ENCODE data around the gene MUC12. TPM values are rescaled to one million over a fixed set of nuclear protein-coding genes. Genes with fewer than 3 reads are reported as not detected.

MUC12 gene
- total RNA-seq, 1 experiment from 2014 or later, result 0.64 TPM

- H3K27ac ChIP-seq (ENCODE audit: low read depth, low read length), result no peak overlapping the region
- CTCF ChIA-PET, result no interaction called here
- H4K20me1 ChIP-seq (ENCODE audit: insufficient read depth), result no peaks in the 10 kb centered on the region
- intact Hi-C loops (cut with micrococcal nuclease), result no loop called here
- H3K36me3 ChIP-seq (ENCODE audit: control insufficient read depth in 1 of 2, insufficient read depth in 2 of 2, low read length in 2 of 2), result no peaks in the 10 kb centered on the region
- peaks cover 0 to 6% of the 10 kb centered on the region in 2 experiments; a peak in 2 of 4 replicates for H3K4me1 ChIP-seq (ENCODE audit: control insufficient read depth in 1 of 2, insufficient read depth in 2 of 2, low read length in 2 of 2)
- H2AFZ ChIP-seq (ENCODE audit: low read depth, low read length, poor library complexity, severe bottlenecking), result no peak overlapping the region
- ATAC-seq (peak; percentile 52), DNase-seq (ENCODE audit: low read depth, low spot score) (no peak)
- peak overlapping the region; percentile 35 for H3K4me2 ChIP-seq (ENCODE audit: low read length)
- no peak overlapping the region for H3K9ac ChIP-seq (ENCODE audit: low read length)
- H3K4me3 ChIP-seq (replicated peaks in 1 of 2; ENCODE audit: low read depth in 1 of 2, low read length in 2 of 2), result no peak overlapping the region
- no peaks in the 10 kb centered on the region for H3K79me2 ChIP-seq (ENCODE audit: insufficient read depth, low read length)
- H3K27me3 ChIP-seq (ENCODE audit: insufficient read depth, low read length), result no peaks in the 10 kb centered on the region; the same call in 1 of the 2 replicates
- POLR2A ChIA-PET, result no interaction called here
- no peaks in the 10 kb centered on the region for H3K9me2 ChIP-seq (ENCODE audit: insufficient read depth)
- no peak for TF ChIP-seq CBX3 (IDR thresholded peaks at IDR 0.05; ENCODE audit: low read depth)
- no peak for TF ChIP-seq ATF3 (IDR thresholded peaks at IDR 0.05)
- TF ChIP-seq, protein P1, sequence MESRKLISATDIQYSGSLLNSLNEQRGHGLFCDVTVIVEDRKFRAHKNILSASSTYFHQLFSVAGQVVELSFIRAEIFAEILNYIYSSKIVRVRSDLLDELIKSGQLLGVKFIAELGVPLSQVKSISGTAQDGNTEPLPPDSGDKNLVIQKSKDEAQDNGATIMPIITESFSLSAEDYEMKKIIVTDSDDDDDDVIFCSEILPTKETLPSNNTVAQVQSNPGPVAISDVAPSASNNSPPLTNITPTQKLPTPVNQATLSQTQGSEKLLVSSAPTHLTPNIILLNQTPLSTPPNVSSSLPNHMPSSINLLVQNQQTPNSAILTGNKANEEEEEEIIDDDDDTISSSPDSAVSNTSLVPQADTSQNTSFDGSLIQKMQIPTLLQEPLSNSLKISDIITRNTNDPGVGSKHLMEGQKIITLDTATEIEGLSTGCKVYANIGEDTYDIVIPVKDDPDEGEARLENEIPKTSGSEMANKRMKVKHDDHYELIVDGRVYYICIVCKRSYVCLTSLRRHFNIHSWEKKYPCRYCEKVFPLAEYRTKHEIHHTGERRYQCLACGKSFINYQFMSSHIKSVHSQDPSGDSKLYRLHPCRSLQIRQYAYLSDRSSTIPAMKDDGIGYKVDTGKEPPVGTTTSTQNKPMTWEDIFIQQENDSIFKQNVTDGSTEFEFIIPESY (IDR thresholded peaks at IDR 0.05; ENCODE audit: extremely low read depth, insufficient replicate concordance, low read length), result no peak
- TF ChIP-seq CTCF (IDR thresholded peaks at IDR 0.05 in 2 of 3, conservative IDR thresholded peaks at IDR 0.05 in 1 of 3; ENCODE audit: borderline replicate concordance in 1 of 3, insufficient read depth in 1 of 3, low read depth in 2 of 3, low read length in 2 of 3), result no peak
- TF ChIP-seq ZFX (IDR thresholded peaks at IDR 0.05), result no peak
- no peak for TF ChIP-seq TCF7L2 (IDR thresholded peaks at IDR 0.05; ENCODE audit: borderline replicate concordance, extremely low read depth, insufficient read depth, insufficient read length)
- no peak for TF ChIP-seq MAX (IDR thresholded peaks at IDR 0.05)
- TF ChIP-seq FOSL1 (IDR thresholded peaks at IDR 0.05; ENCODE audit: low read depth), result no peak; the same call in 1 of the 2 replicates
- TF ChIP-seq, protein P2, sequence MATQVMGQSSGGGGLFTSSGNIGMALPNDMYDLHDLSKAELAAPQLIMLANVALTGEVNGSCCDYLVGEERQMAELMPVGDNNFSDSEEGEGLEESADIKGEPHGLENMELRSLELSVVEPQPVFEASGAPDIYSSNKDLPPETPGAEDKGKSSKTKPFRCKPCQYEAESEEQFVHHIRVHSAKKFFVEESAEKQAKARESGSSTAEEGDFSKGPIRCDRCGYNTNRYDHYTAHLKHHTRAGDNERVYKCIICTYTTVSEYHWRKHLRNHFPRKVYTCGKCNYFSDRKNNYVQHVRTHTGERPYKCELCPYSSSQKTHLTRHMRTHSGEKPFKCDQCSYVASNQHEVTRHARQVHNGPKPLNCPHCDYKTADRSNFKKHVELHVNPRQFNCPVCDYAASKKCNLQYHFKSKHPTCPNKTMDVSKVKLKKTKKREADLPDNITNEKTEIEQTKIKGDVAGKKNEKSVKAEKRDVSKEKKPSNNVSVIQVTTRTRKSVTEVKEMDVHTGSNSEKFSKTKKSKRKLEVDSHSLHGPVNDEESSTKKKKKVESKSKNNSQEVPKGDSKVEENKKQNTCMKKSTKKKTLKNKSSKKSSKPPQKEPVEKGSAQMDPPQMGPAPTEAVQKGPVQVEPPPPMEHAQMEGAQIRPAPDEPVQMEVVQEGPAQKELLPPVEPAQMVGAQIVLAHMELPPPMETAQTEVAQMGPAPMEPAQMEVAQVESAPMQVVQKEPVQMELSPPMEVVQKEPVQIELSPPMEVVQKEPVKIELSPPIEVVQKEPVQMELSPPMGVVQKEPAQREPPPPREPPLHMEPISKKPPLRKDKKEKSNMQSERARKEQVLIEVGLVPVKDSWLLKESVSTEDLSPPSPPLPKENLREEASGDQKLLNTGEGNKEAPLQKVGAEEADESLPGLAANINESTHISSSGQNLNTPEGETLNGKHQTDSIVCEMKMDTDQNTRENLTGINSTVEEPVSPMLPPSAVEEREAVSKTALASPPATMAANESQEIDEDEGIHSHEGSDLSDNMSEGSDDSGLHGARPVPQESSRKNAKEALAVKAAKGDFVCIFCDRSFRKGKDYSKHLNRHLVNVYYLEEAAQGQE (IDR thresholded peaks at IDR 0.05; ENCODE audit: low read depth), result no peak
- no peak for TF ChIP-seq SRF (IDR thresholded peaks at IDR 0.05; ENCODE audit: low read depth)
- TF ChIP-seq POLR2A (IDR thresholded peaks at IDR 0.05; ENCODE audit: borderline replicate concordance, extremely low read depth, insufficient read depth, insufficient read length), result no peak
- no peak for TF ChIP-seq ELF1 (IDR thresholded peaks at IDR 0.05; ENCODE audit: borderline replicate concordance, low read depth)
- TF ChIP-seq SP1 (IDR thresholded peaks at IDR 0.05; ENCODE audit: low read depth), result no peak
- no peak for TF ChIP-seq SIN3A (IDR thresholded peaks at IDR 0.05; ENCODE audit: low read depth)
- no peak for TF ChIP-seq CEBPB (IDR thresholded peaks at IDR 0.05; ENCODE audit: low read depth)
- no peak for TF ChIP-seq YY1 (IDR thresholded peaks at IDR 0.05; ENCODE audit: extremely low read depth, insufficient replicate concordance, low read depth, low read length)
- RAD21 ChIA-PET (ENCODE audit: low non-redundant PET in 1 of 2, low total read pairs in 2 of 2, uncharacterized antibody in 2 of 2, unreplicated experiment in 2 of 2), result no interaction called here
- H3K9me3 ChIP-seq (ENCODE audit: control insufficient read depth in 1 of 2, insufficient read depth in 1 of 2, low read depth in 1 of 2, low read length in 2 of 2), result no peaks in the 10 kb centered on the region
- no TSS peak for BruUV-seq (replicated peaks)
Observed at GRCh38 chr7:101017064-101017777, 47.9 kb downstream of the MUC12 start.

All from HCT116 (cell line).